Measurements from ENCODE around the gene FSTL3. TPM values are rescaled to one million over a fixed set of nuclear protein-coding genes. Genes with fewer than 3 reads are reported as not detected.

The FSTL3 gene
- total and polyA plus RNA-seq, 2 of the 13 experiments (the other 11 are each of a cell fraction or from before 2014, with no cell fraction given), result 13.5 to 15.6 TPM

GRCh38 chr19:632579-633067 is 43.6 kb upstream of the FSTL3 start (continued):
- TF ChIP-seq IRF1 (CRISPR knock-in tag; IDR thresholded peaks at IDR 0.05; ENCODE audit: low read depth) (no peak), KAT2B (IDR thresholded peaks at IDR 0.05; ENCODE audit: borderline replicate concordance, low read depth, low read length) (no peak), ZNF557 (CRISPR knock-in tag; IDR thresholded peaks at IDR 0.05) (no peak), ZNF883 (CRISPR knock-in tag; IDR thresholded peaks at IDR 0.05; ENCODE audit: not compliant biosample characterization) (peak; percentile 18), HNRNPK (IDR thresholded peaks at IDR 0.05; ENCODE audit: low read depth, low read length, poor library complexity, severe bottlenecking) (no peak), ZNF580 (CRISPR knock-in tag; IDR thresholded peaks at IDR 0.05; ENCODE audit: borderline replicate concordance, low read depth) (no peak), ZNF264 (CRISPR knock-in tag; IDR thresholded peaks at IDR 0.05) (no peak), NRL (CRISPR knock-in tag; IDR thresholded peaks at IDR 0.05; ENCODE audit: borderline replicate concordance) (peak; percentile 5; the same call in 1 of the 2 replicates), ZKSCAN8 (CRISPR knock-in tag; IDR thresholded peaks at IDR 0.05; ENCODE audit: borderline replicate concordance) (no peak), CEBPZ (IDR thresholded peaks at IDR 0.05; ENCODE audit: low read length) (no peak), IRF2 (CRISPR knock-in tag; IDR thresholded peaks at IDR 0.05) (no peak), MIER2 (CRISPR knock-in tag; IDR thresholded peaks at IDR 0.05) (no peak), GATAD1 (CRISPR knock-in tag; IDR thresholded peaks at IDR 0.05) (no peak), SRSF9 (IDR thresholded peaks at IDR 0.05; ENCODE audit: borderline replicate concordance, insufficient read depth, low read depth, low read length, poor library complexity, severe bottlenecking) (no peak), SRSF1 (optimal IDR thresholded peaks at IDR 0.05; ENCODE audit: low read depth, low read length) (no peak), ZNF784 (CRISPR knock-in tag; IDR thresholded peaks at IDR 0.05; ENCODE audit: borderline replicate concordance) (peak; percentile 48; the same call in 1 of the 2 replicates), ZZZ3 (CRISPR knock-in tag; IDR thresholded peaks at IDR 0.05; ENCODE audit: borderline replicate concordance) (no peak), ZNF343 (CRISPR knock-in tag; IDR thresholded peaks at IDR 0.05) (no peak), ZNF672 (CRISPR knock-in tag; IDR thresholded peaks at IDR 0.05) (no peak), GABPB1 (CRISPR knock-in tag; IDR thresholded peaks at IDR 0.05) (no peak), LBX2 (CRISPR knock-in tag; IDR thresholded peaks at IDR 0.05; ENCODE audit: borderline replicate concordance) (no peak; the same call in 1 of the 2 replicates), ATF2 (CRISPR knock-in tag; IDR thresholded peaks at IDR 0.05) (no peak), BRD4 (CRISPR knock-in tag; IDR thresholded peaks at IDR 0.05) (peak; percentile 74)

Data from HepG2 (cell line).